RWPE1 (cell line): Measurements from ENCODE around the gene SLFN12L.
"Not testable (repeated sequence)": the region's sequence is repeated elsewhere in the genome, so short reads cannot be mapped to it uniquely, and the experiment has no call there.

ENCODE experiments used
- CTCF ChIA-PET: fragments of 350-600 bp; sonication (Branson Sonifier 250); formaldehyde crosslinking; extraction: SDS; loops from one replicate; lab custom pipeline; 2021; lab: Yijun Ruan, JAX
- POLR2A ChIA-PET: fragments of 400-600 bp; formaldehyde crosslinking; extraction: SDS; loops from one replicate; lab custom pipeline; 2020; ENCODE audit warnings: antibody characterized with exemption; ENCODE audit not compliant: low non-redundant PET; lab: Yijun Ruan, JAX
- DNase-seq: peaks from one replicate; pipeline ENCODE4 v3.0.0; 2012; ENCODE audit warnings: low spot score
- H3K27ac ChIP-seq: fragments of 450-650 bp; 2 replicates; pipeline ENCODE4 v1.5.1; 2017
- CTCF ChIP-seq: fragments of 450-650 bp; conservative IDR thresholded peaks from 2 replicates; pipeline ENCODE4 v1.5.1; 2017; ENCODE audit warnings: low read depth, mild to moderate bottlenecking

Gene SLFN12L

GRCh38 chr17:35575759-35576158, 38.3 kb upstream of the SLFN12L start:
- no peak overlapping the region for H3K27ac ChIP-seq
- TF ChIP-seq CTCF = no peak
- ChIA-PET POLR2A (no interaction called here), CTCF (no interaction called here)
- no peak for DNase-seq

GRCh38 chr17:35569405-35569804, 31.9 kb upstream of the SLFN12L start:
- CTCF ChIA-PET = no interaction called here

GRCh38 chr17:35568561-35568960, 31.1 kb upstream of the SLFN12L start:
- no peak for TF ChIP-seq CTCF
- DNase-seq = peak; percentile 61
- ChIA-PET POLR2A (interaction anchor here (0.6 to 0.7 kb wide), 2 partner anchors 9 to 10 kb away, joined by 3 read pairs; partner anchors contain the start of gene PEX12), CTCF (no interaction called here)
- H3K27ac ChIP-seq = peak overlapping the region; percentile 77

More at GRCh38 chr17:35569405-35569804, 31.9 kb upstream of the SLFN12L start:
- POLR2A ChIA-PET = no interaction called here
- no peak overlapping the region for H3K27ac ChIP-seq
- no peak for TF ChIP-seq CTCF
- DNase-seq = no peak

- POLR2A ChIA-PET = no interaction called here
- no peak for TF ChIP-seq CTCF
- DNase-seq = no peak
- peak overlapping the region; percentile 77 for H3K27ac ChIP-seq
- CTCF ChIA-PET = no interaction called here
Measured at GRCh38 chr17:35566968-35567367, 29.5 kb upstream of the SLFN12L start.

- CTCF ChIA-PET = interaction anchor here (0.6 to 0.7 kb wide), 2 partner anchors 98 to 1166 kb away, joined by 4 to 6 read pairs; no protein-coding TSS in a partner anchor
- POLR2A ChIA-PET, DNase-seq, H3K27ac ChIP-seq: not testable (repeated sequence)
Measured at GRCh38 chr17:35563181-35563580, 25.7 kb upstream of the SLFN12L start.

GRCh38 chr17:35560703-35561102, 23.2 kb upstream of the SLFN12L start, which contains the start of gene SLFN14:
TSS of gene SLFN14 (minus strand) at chr17:35560819. CDS start at chr17:35558062, 2,757 bp downstream.
- DNase-seq = no peak
- TF ChIP-seq CTCF = no peak
- no peak within 1 kb of the TSS for H3K27ac ChIP-seq
- POLR2A ChIA-PET = no interaction called here
- CTCF ChIA-PET = no interaction called here

GRCh38 chr17:35559495-35560210, 22.2 kb upstream of the SLFN12L start:
- DNase-seq = no peak
- no peak overlapping the region for H3K27ac ChIP-seq
- TF ChIP-seq CTCF = no peak
- POLR2A ChIA-PET = no interaction called here
- CTCF ChIA-PET = no interaction called here
